HAP-1 (cell line): Measurements from ENCODE around the gene TOP2B.

Experiments used
- DNase-seq, 2 experiments: peaks; one replicate each; pipeline ENCODE4 v3.0.0-alpha.2; 2016 to 2020; ENCODE audit warnings: low spot score in 2 of 2
- H3K27me3 ChIP-seq: fragments of 250-450 bp; sonication (Bioruptor Pico); 2 replicates; pipeline ENCODE4 v1.5.1; 2020; ENCODE audit warnings: low read depth, mild to moderate bottlenecking, moderate library complexity
- H3K36me3 ChIP-seq: fragments of 250-450 bp; sonication (Bioruptor Pico); replicated peaks from 2 replicates; pipeline ENCODE4 v1.5.1; 2020; ENCODE audit warnings: mild to moderate bottlenecking
- H3K4me1 ChIP-seq: fragments of 250-450 bp; sonication (Bioruptor Pico); 2 replicates; pipeline ENCODE4 v1.5.1; 2020; ENCODE audit warnings: mild to moderate bottlenecking
- H3K4me3 ChIP-seq: fragments of 250-450 bp; sonication (Bioruptor Pico); 2 replicates; pipeline ENCODE4 v1.5.1; 2020; ENCODE audit warnings: mild to moderate bottlenecking, moderate library complexity
- H3K9me3 ChIP-seq: fragments of 250-450 bp; sonication (Bioruptor Pico); 2 replicates; pipeline ENCODE4 v1.5.1; 2020; ENCODE audit warnings: mild to moderate bottlenecking, moderate library complexity
- in situ Hi-C: fragments of 300-500 bp; cut with MboI; formaldehyde crosslinking; loops from 3 replicates; pipeline ENCODE4 v1.14.3; 2020; ENCODE audit warnings: low sequenced_read_pairs, inconsistent platforms, mixed read lengths

TOP2B gene

DNA sequence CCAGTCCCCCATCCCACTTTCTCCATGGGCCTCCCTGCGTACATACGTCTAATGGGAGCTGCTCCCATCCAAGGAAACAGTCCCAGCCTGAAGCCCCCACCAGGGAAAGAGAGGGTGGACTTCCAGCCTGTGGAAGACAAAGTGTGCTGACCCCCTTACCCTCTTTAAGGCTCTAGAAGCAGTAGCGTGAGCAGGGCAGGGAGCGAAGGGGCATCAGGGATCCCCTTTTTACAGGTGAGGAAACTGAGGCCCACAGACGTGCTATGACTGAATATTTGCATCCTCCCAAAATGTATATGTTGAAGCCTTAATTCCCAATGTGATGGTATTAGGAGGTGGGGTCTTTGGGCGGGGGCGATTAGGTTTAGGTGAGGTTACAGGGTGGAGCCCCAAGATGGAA, 83.4 kb downstream of the TOP2B start:
- Histone ChIP-seq H3K36me3 (no peaks in the 10 kb centered on the region), H3K4me1 (peaks cover 9% of the 10 kb centered on the region), H3K9me3 (no peaks in the 10 kb centered on the region), H3K27me3 (no peaks in the 10 kb centered on the region), H3K4me3 (no peak overlapping the region)
- DNase-seq, result no peak
- in situ Hi-C loops, result loop anchor here (25.0 kb wide), 1 partner anchor 619 kb away; no protein-coding TSS in a partner anchor

DNA sequence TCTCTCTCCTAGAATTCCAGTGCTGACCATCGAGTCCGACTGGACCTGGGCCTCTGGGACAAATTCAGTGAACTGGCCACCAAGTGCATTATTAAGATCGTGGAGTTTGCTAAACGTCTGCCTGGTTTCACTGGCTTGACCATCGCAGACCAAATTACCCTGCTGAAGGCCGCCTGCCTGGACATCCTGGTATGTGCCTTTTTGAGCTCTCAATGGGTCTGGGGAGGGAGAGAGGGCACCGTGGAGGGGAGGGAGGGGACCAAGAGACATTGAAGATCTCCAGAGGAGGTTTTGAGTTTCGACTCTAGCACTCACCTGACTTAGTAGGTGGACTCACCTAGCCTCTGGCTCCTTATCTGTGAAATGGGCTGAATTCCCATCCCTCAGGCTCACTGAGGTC, 84.2 kb downstream of the TOP2B start:
- no peaks in the 10 kb centered on the region for H3K27me3 ChIP-seq
- no peak overlapping the region for H3K4me3 ChIP-seq
- H3K36me3 ChIP-seq, result no peaks in the 10 kb centered on the region
- DNase-seq, result no peak
- H3K9me3 ChIP-seq, result no peaks in the 10 kb centered on the region
- in situ Hi-C loops, result loop anchor here (25.0 kb wide), 1 partner anchor 618 kb away; no protein-coding TSS in a partner anchor
- peaks cover 9% of the 10 kb centered on the region for H3K4me1 ChIP-seq

DNA sequence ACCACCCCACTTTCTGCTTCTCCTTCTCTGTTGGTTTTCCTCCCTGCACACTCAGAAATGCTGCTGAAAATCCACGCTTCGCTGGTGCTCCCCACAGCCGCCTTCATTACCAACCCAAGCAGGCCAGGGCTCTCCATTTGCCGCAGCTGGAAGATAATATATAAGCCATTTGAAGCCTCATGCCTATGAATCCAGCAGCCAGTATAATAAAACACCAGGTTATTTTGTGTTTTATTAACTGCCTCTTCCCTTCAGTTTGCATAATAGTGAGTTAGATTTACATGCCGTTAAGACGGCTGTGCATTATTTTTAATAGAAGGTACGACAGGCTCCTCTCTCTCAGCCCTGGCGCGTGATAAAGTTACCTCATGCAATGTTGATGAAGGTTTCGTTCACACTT, 86.6 kb downstream of the TOP2B start:
- in situ Hi-C loops, result loop anchor here (25.0 kb wide), 1 partner anchor 616 kb away; no protein-coding TSS in a partner anchor
- H3K9me3 ChIP-seq, result no peaks in the 10 kb centered on the region
- no peak overlapping the region for H3K4me3 ChIP-seq
- DNase-seq, result no peak
- no peaks in the 10 kb centered on the region for H3K27me3 ChIP-seq
- no peaks in the 10 kb centered on the region for H3K36me3 ChIP-seq
- peaks cover 9% of the 10 kb centered on the region for H3K4me1 ChIP-seq

DNA sequence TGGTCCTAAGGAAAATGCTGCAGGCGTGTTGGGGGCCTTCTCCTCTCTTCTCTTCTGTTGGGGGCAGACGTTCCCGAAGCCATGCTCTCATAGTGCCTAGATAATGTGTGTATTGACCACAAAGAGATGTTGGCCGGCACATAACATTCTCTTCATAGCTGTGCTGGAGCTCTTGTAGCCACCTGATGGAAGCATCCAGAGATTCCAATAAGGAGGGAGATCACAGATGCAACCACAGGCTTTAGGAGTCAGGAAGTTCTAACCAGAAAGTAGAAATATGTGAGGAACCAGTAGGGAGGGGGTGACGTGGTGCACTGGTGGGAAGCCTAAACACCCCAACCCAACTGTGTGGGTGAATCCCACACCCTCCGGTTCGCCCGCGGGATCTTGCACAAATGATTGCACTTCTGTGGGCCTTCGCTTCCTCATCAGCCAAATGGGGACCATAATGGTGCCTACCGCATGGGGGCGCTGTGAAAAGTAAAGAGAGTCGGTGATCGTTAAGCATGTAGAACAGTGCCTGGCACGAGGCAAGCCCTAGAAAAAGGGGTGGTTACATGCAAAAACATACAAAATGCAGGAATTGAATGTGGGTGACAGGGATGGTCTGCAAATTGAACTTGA, 87.8 kb downstream of the TOP2B start:
- DNase-seq, result no peak
- in situ Hi-C loops, result loop anchor here (25.0 kb wide), 1 partner anchor 615 kb away; no protein-coding TSS in a partner anchor

DNA sequence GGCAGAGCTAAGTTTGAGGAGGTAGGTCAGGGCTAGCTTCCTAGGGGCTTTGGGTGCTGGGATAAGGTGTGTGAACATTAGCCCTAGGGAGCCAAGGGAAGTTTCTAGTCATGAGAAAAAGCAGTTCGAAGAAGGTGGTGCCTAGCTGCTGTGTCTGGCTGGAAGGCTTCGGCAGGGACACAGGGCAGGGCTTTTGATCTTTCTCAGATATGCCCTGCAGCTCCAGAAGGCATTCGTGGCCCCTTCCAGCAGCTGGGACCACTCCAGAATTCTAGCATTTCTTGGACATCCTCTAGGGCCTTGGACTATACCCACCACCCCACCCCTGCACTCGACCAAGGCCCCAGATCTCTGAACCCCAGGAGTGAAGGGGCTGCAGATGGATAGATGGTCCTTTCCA, 88.6 kb downstream of the TOP2B start:
- no peak overlapping the region for H3K4me3 ChIP-seq
- no peaks in the 10 kb centered on the region for H3K27me3 ChIP-seq
- DNase-seq, result no peak
- no peaks in the 10 kb centered on the region for H3K36me3 ChIP-seq
- in situ Hi-C loops, result loop anchor here (25.0 kb wide), 1 partner anchor 614 kb away; no protein-coding TSS in a partner anchor
- H3K9me3 ChIP-seq, result no peaks in the 10 kb centered on the region
- H3K4me1 ChIP-seq, result no peaks in the 10 kb centered on the region

More for the DNA sequence above, 87.8 kb downstream of the TOP2B start:
- no peaks in the 10 kb centered on the region for H3K9me3 ChIP-seq
- no peaks in the 10 kb centered on the region for H3K27me3 ChIP-seq
- H3K4me3 ChIP-seq, result no peak overlapping the region
- no peaks in the 10 kb centered on the region for H3K36me3 ChIP-seq
- H3K4me1 ChIP-seq, result peaks cover 2% of the 10 kb centered on the region

DNA sequence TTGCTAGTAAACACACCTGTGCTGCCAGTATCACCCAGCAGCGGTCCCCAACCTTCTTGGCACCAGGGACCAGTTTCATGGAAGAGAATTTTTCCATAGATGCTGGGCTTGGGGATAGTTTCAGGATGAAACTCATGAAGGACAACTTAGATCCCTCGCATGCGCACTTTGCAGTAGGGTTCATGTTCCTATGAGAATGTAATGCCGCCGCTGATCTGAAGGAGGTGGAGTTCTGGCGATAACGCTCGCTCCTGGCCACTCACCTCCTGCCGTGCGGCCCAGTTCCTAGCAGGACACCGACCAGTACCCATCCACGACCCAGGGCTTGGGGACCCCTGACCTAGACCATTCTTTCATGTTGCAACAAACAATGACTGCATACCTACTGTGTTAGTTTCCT, 89.7 kb downstream of the TOP2B start:
- no peak for DNase-seq
- H3K9me3 ChIP-seq, result no peaks in the 10 kb centered on the region
- H3K27me3 ChIP-seq, result no peaks in the 10 kb centered on the region
- no peak overlapping the region for H3K4me3 ChIP-seq
- no peaks in the 10 kb centered on the region for H3K4me1 ChIP-seq
- no peaks in the 10 kb centered on the region for H3K36me3 ChIP-seq
- in situ Hi-C loops, result loop anchor here (25.0 kb wide), 1 partner anchor 613 kb away; no protein-coding TSS in a partner anchor

DNA sequence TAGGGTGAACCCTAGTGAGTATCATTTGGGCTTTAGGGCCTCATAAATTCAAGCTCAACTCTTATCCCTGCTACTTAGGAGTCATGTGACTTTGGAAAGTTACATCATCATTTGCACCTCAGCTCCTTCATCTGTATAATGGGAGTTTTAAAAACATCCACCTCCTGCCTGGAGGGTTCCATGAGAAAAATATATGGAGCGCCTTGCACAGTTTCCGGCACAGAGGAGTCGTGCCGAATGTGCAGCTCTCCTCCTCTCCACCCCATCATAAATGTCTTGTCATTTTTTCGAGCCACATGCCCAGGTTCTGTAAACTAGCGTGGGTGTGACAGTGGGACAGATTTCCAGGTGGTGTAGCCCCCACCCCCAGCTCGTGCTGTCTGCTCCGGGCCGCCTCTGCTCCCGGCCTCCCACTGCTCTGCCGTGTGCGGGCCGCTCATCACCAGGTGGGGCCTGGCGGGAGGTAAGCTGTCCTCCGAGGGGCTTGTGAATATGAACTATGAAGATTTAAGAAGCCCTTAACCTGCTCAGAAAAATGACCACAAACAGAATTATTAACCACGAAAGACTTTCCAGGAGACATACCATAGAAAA, 90.4 kb downstream of the TOP2B start:
- DNase-seq, result no peak
- no peaks in the 10 kb centered on the region for H3K27me3 ChIP-seq
- in situ Hi-C loops, result no loop called here
- H3K4me1 ChIP-seq, result no peaks in the 10 kb centered on the region
- H3K9me3 ChIP-seq, result no peaks in the 10 kb centered on the region
- H3K4me3 ChIP-seq, result no peak overlapping the region
- no peaks in the 10 kb centered on the region for H3K36me3 ChIP-seq

DNA sequence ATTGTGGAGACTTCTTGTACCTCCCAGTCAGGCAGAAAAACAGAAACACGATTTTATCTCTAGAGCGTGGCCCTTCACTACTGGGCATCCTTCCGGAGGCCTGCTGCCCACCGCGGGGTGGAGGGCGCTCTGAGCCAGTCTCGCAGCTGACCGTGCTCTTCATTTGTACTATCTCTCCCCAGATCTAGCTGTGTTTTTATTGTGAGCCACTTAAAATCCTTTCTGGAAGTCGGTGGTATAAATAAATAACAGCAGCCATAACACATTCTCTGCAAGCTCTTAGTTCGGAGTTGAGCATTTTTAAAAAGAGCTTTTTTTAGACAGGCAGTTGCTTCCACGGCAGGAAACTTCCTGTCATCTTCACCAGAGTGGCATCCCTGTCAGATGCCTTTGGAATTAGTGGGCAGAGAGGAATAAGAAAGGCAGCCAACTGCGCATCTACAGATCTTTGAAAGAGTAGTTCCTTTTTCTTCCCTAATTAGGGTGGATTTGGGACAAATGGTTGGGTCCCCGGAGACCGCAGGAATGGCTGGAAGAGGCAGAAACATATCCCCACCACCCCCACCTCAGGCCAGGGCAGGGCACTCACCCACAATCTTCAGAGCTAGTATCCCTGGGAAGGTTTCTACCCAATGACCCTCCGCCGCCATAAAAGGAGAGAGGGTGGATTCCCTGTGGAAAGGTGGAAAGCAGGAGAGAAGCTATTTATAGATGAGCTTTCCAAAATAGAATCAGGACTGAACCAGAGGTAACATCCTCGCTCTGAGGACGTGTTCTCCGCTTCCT, 91.1 kb downstream of the TOP2B start:
- no peaks in the 10 kb centered on the region for H3K27me3 ChIP-seq
- in situ Hi-C loops, result no loop called here
- no peaks in the 10 kb centered on the region for H3K9me3 ChIP-seq
- no peak for DNase-seq
- H3K36me3 ChIP-seq, result no peaks in the 10 kb centered on the region
- H3K4me1 ChIP-seq, result no peaks in the 10 kb centered on the region
- H3K4me3 ChIP-seq, result no peak overlapping the region

DNA sequence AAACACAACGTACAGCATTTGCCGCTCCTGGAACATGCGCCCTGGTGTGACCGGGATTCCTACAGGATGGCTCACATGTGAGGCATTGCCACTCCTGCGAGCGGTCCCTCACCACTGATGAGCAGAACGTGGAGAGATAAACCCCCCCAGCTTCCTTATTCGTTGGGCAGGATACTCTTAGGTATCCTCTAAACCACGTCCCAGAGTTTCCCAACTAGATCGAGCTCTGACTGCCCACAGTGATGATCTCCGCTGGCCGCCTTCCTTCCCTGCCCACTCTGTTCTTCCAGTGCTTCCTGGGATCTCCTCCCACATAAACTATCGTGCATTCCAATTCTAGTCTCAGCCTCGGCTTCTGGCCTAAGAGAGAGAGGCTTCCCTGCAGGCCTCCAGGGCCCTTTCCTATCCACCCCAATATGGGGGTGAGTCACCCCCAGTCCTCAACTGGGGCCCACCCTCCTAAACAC, 91.8 kb downstream of the TOP2B start:
- Histone ChIP-seq H3K27me3 (no peaks in the 10 kb centered on the region), H3K36me3 (no peaks in the 10 kb centered on the region), H3K4me1 (no peaks in the 10 kb centered on the region), H3K9me3 (no peaks in the 10 kb centered on the region), H3K4me3 (no peak overlapping the region)
- DNase-seq, result no peak
- in situ Hi-C loops, result no loop called here

DNA sequence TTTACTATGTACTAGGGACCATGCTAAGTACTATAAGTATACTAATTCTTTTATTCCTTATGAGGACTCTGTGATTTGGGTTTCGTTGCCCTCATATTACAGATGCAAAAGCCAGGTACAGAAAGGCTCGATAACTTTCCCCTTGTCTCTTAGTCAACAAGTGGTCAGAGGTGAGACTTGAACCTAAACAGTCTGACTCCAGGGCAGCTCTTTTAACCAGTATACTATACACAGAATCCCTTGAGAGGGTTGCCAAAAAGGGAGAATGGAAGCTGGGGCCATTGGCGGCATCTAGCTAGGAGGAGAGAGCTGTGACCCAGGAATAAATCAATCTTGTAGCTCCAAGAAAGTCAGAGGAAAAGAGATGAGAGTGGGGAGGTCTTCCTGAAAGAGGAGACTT, 92.4 kb downstream of the TOP2B start:
- Histone ChIP-seq H3K9me3 (no peaks in the 10 kb centered on the region), H3K4me1 (no peaks in the 10 kb centered on the region), H3K27me3 (no peaks in the 10 kb centered on the region), H3K36me3 (no peaks in the 10 kb centered on the region), H3K4me3 (no peak overlapping the region)
- in situ Hi-C loops, result no loop called here
- no peak for DNase-seq

DNA sequence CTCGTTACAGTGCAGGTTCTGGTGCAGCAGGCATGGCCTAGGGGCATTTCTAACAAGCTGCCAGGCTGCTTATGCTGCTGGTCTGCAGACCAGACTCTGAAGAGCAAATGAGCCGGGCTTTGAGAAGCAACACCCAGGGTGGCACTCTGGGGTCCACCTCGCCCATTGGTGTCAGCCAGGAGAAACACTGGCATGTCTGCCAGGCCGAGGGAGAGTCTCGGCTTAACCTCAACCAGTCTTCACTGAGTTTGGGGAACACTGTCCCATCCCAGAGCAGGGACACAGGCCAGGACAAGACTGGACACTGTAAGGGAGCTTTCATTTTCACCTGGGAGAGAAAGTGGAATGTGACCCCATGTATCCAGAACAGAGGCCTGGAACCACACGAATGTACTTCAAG, 93.4 kb downstream of the TOP2B start:
- no peaks in the 10 kb centered on the region for H3K27me3 ChIP-seq
- H3K4me3 ChIP-seq, result no peak overlapping the region
- in situ Hi-C loops, result no loop called here
- no peak for DNase-seq
- H3K4me1 ChIP-seq, result no peaks in the 10 kb centered on the region
- H3K36me3 ChIP-seq, result no peaks in the 10 kb centered on the region
- H3K9me3 ChIP-seq, result no peaks in the 10 kb centered on the region

DNA sequence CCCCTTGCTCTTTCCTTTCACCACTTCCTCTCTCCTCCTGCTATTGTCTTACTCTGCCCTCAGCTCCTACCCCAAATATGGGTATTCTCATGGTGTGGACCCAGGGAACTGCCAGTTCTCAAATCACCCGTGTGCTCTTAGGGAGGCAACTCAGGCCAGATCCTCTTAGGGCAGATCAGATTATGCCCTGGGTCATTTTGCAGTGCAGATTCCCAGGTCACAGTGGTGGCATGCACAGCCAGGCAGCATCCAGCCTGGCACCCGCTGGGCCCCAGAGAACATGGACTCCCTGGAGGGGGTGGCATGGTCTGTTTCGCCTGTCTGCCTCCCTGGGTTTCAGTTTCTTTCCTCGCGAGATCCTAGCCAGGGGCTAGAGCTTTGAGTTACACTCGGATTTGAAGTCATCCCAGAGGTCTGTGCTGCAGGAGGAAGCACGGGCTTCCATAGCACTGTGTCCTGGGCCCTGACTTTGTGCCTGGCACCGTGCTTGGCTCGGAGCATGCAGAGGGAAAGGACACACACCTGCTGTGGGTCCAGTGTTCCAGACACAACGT, 96.1 kb downstream of the TOP2B start:
- Histone ChIP-seq H3K4me3 (no peak overlapping the region), H3K4me1 (no peaks in the 10 kb centered on the region), H3K27me3 (no peaks in the 10 kb centered on the region), H3K36me3 (no peaks in the 10 kb centered on the region), H3K9me3 (no peaks in the 10 kb centered on the region)
- in situ Hi-C loops, result no loop called here
- no peak for DNase-seq

DNA sequence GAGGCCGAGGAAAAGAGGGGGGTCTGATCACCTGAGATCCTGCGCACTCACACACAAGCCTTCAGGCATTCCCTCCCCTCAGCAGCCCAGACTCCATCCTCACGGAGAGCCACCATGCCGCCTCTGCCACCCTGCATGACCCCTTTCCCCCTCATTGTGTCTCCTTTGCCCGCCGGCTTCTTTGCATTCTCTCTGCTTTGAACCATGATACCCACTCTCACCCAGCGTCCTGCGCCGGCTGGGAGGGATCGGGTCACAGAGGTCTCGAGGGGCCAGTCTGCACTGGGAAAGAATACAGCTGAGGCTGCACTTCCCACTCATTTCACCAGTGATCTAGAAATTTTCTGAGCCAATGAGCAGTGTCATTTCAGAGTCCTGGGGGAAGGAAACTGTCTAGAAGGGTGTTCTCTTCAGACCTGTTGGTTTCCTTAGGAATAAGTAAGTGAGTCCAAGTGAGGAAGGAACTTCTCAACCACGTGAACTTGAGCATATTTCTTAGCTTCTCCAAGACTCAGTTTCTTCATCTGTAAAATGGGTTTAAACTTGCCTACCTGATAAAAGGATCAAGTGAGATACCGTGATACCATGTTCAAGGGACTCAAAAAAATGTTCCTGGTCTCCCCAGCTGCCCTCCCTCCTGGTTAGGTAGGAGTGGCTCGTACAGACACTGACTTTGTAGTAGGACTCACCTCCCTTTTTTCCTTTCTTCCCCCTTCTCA, 96.7 kb downstream of the TOP2B start:
- Histone ChIP-seq H3K4me1 (no peaks in the 10 kb centered on the region), H3K9me3 (no peaks in the 10 kb centered on the region), H3K4me3 (no peak overlapping the region), H3K36me3 (no peaks in the 10 kb centered on the region), H3K27me3 (no peaks in the 10 kb centered on the region)
- no peak for DNase-seq
- in situ Hi-C loops, result no loop called here
